IMR-90 (cell line): Measurements from ENCODE around the gene KLF9. TPM values are rescaled to one million over a fixed set of nuclear protein-coding genes. Genes with fewer than 3 reads are reported as not detected.

ENCODE experiments used
- ATAC-seq: fragments of 200-7000 bp; cut with Tn5 transposase; 2 replicates; pipeline ENCODE4 v1.9.1; 2020; ENCODE audit warnings: low read depth, mild to moderate bottlenecking, moderate library complexity
- BruUV-seq: library from RNA; stranded (reverse); fragments of 400-500 nt; replicated peaks from 2 replicates; lab custom pipeline; 2021; lab: Mats Ljungman, UMichigan
- CTCF ChIA-PET: fragments of 300-600 bp; formaldehyde crosslinking; extraction: SDS; loops from one replicate; lab custom pipeline; 2021; ENCODE audit warnings: antibody characterized with exemption; lab: Yijun Ruan, JAX
- POLR2A ChIA-PET: fragments of 300-600 bp; sonication (Branson Sonifier 250); formaldehyde crosslinking; loops from one replicate; lab custom pipeline; 2022; ENCODE audit warnings: antibody characterized with exemption; ENCODE audit not compliant: unreplicated experiment; lab: Charles Lee
- DNase-seq: peaks from one replicate; pipeline ENCODE4 v3.0.0; 2013
- H2AFZ ChIP-seq: replicated peaks from 2 replicates; pipeline ENCODE3; 2013; ENCODE audit warnings: low read length, mild to moderate bottlenecking; ENCODE audit not compliant: poor library complexity
- H2AK5ac ChIP-seq: 2 replicates; pipeline ENCODE4 v1.6.1; 2013; ENCODE audit warnings: low read depth, low read length, inconsistent platforms
- H2AK9ac ChIP-seq: replicated peaks from 2 replicates; pipeline ENCODE3; 2013; ENCODE audit warnings: mild to moderate bottlenecking, low read depth, low read length, moderate library complexity; ENCODE audit not compliant: poor library complexity
- H2BK120ac ChIP-seq: 2 replicates; pipeline ENCODE4 v1.6.1; 2013; ENCODE audit warnings: low read depth, low read length, inconsistent platforms
- H2BK15ac ChIP-seq: 3 replicates; pipeline ENCODE4 v1.6.1; 2013; ENCODE audit warnings: low read depth, low read length, inconsistent platforms
- H2BK20ac ChIP-seq: 2 replicates; pipeline ENCODE4 v1.6.1; 2013; ENCODE audit warnings: low read depth, mild to moderate bottlenecking, inconsistent platforms, low read length, moderate library complexity
- H2BK5ac ChIP-seq: 2 replicates; pipeline ENCODE4 v1.6.1; 2013; ENCODE audit warnings: mild to moderate bottlenecking, low read depth, low read length, inconsistent platforms; ENCODE audit not compliant: poor library complexity, severe bottlenecking
- H3K14ac ChIP-seq: replicated peaks from 2 replicates; pipeline ENCODE4 v1.6.1; 2013; ENCODE audit warnings: low read depth, low read length, inconsistent platforms
- H3K18ac ChIP-seq: 2 replicates; pipeline ENCODE4 v1.6.1; 2013; ENCODE audit warnings: low read depth, low read length, control low read depth
- H3K23ac ChIP-seq: 2 replicates; pipeline ENCODE4 v1.6.1; 2013; ENCODE audit warnings: low read depth, low read length, inconsistent platforms
- H3K27ac ChIP-seq: 2 replicates; pipeline ENCODE4 v1.5.1; 2013; ENCODE audit warnings: mild to moderate bottlenecking, control low read depth, low read length; ENCODE audit not compliant: insufficient read depth
- H3K27me3 ChIP-seq: 2 replicates; pipeline ENCODE4 v1.6.1; 2013; ENCODE audit warnings: low read length; ENCODE audit not compliant: control insufficient read depth, insufficient read depth
- H3K36me3 ChIP-seq: 2 replicates; pipeline ENCODE4 v1.6.1; 2013; ENCODE audit warnings: low read length, mixed read lengths; ENCODE audit not compliant: control insufficient read depth, insufficient read depth
- H3K4ac ChIP-seq: 2 replicates; pipeline ENCODE4 v1.6.1; 2013; ENCODE audit warnings: low read depth, low read length, inconsistent platforms
- H3K4me1 ChIP-seq: 2 replicates; pipeline ENCODE4 v1.6.1; 2013; ENCODE audit warnings: low read length, mixed read lengths; ENCODE audit not compliant: control insufficient read depth, insufficient read depth
- H3K4me2 ChIP-seq: 2 replicates; pipeline ENCODE4 v1.6.1; 2013; ENCODE audit warnings: low read depth, mild to moderate bottlenecking, control low read depth, low read length, moderate library complexity
- H3K4me3 ChIP-seq: 2 replicates; pipeline ENCODE4 v1.5.1; 2013; ENCODE audit warnings: low read depth, mild to moderate bottlenecking, control low read depth, low read length, moderate library complexity; ENCODE audit not compliant: insufficient read depth
- H3K56ac ChIP-seq: 2 replicates; pipeline ENCODE4 v1.6.1; 2013; ENCODE audit warnings: low read length, inconsistent platforms; ENCODE audit not compliant: insufficient read depth; ENCODE audit errors: extremely low read depth
- H3K79me1 ChIP-seq, 2 experiments: 2 replicates each; pipeline ENCODE4 v1.6.1; 2013; ENCODE audit warnings: low read length in 2 of 2, inconsistent platforms in 1 of 2, low read depth in 1 of 2
- H3K9ac ChIP-seq: 2 replicates; pipeline ENCODE4 v1.6.1; 2013; ENCODE audit warnings: low read depth, low read length, control low read depth
- H3K9me1 ChIP-seq: 2 replicates; pipeline ENCODE4 v1.6.1; 2013; ENCODE audit warnings: low read length, inconsistent platforms; ENCODE audit not compliant: insufficient read depth
- H3K9me3 ChIP-seq: 2 replicates; pipeline ENCODE4 v1.6.1; 2013; ENCODE audit warnings: low read length; ENCODE audit not compliant: control insufficient read depth, insufficient read depth
- H4K20me1 ChIP-seq: 2 replicates; pipeline ENCODE4 v1.6.1; 2013; ENCODE audit warnings: low read length, inconsistent platforms; ENCODE audit not compliant: insufficient read depth
- H4K5ac ChIP-seq: 2 replicates; pipeline ENCODE4 v1.6.1; 2013; ENCODE audit warnings: mild to moderate bottlenecking, low read depth, low read length, control low read depth
- H4K8ac ChIP-seq, 2 experiments: 2 replicates each; pipeline ENCODE4 v1.6.1; 2013; ENCODE audit warnings: low read depth in 2 of 2, low read length in 2 of 2, control low read depth in 1 of 2, inconsistent platforms in 1 of 2
- H4K91ac ChIP-seq: 2 replicates; pipeline ENCODE4 v1.6.1; 2013; ENCODE audit warnings: low read depth, low read length, inconsistent platforms; ENCODE audit not compliant: insufficient read depth
- BHLHE40 ChIP-seq: fragments of 150-350 bp; IDR thresholded peaks from 2 replicates; pipeline ENCODE4 v1.6.1; 2016; ENCODE audit warnings: mild to moderate bottlenecking, low read depth, low read length
- CEBPB ChIP-seq: IDR thresholded peaks from 2 replicates; pipeline ENCODE4 v1.6.1; 2012; ENCODE audit warnings: low read depth, low read length, improper control_type of control experiment
- CHD1 ChIP-seq: IDR thresholded peaks from 2 replicates; pipeline ENCODE4 v1.6.1; 2012; ENCODE audit warnings: low read depth, low read length, improper control_type of control experiment
- CTCF ChIP-seq: conservative IDR thresholded peaks from 2 replicates; pipeline ENCODE4 v1.5.1; 2012; ENCODE audit warnings: mild to moderate bottlenecking, low read depth, low read length, improper control_type of control experiment
- ELK1 ChIP-seq: fragments of 150-350 bp; IDR thresholded peaks from 2 replicates; pipeline ENCODE4 v1.6.1; 2016; ENCODE audit warnings: low read depth, mild to moderate bottlenecking, low read length, moderate library complexity, borderline replicate concordance
- FOS ChIP-seq: fragments of 150-350 bp; IDR thresholded peaks from 2 replicates; pipeline ENCODE4 v1.6.1; 2016; ENCODE audit warnings: low read depth, low read length
- MAFK ChIP-seq: IDR thresholded peaks from 2 replicates; pipeline ENCODE4 v1.6.1; 2012; ENCODE audit warnings: low read depth, low read length, improper control_type of control experiment
- MAZ ChIP-seq: IDR thresholded peaks from 2 replicates; pipeline ENCODE4 v1.6.1; 2012; ENCODE audit warnings: low read depth, mild to moderate bottlenecking, low read length, improper control_type of control experiment, moderate library complexity, borderline replicate concordance
- MXI1 ChIP-seq: IDR thresholded peaks from 2 replicates; pipeline ENCODE4 v1.6.1; 2012; ENCODE audit warnings: low read depth, mild to moderate bottlenecking, low read length, moderate library complexity, borderline replicate concordance
- NFE2L2 ChIP-seq: fragments of 150-350 bp; IDR thresholded peaks from 2 replicates; pipeline ENCODE4 v1.6.1; 2016; ENCODE audit warnings: low read depth, mild to moderate bottlenecking, low read length
- POLR2A ChIP-seq: IDR thresholded peaks from 2 replicates; pipeline ENCODE4 v1.6.1; 2012; ENCODE audit warnings: mild to moderate bottlenecking, low read depth, low read length
- RAD21 ChIP-seq: IDR thresholded peaks from 2 replicates; pipeline ENCODE4 v1.6.1; 2012; ENCODE audit warnings: low read length, improper control_type of control experiment
- RCOR1 ChIP-seq: IDR thresholded peaks from 2 replicates; pipeline ENCODE4 v1.6.1; 2012; ENCODE audit warnings: mild to moderate bottlenecking, low read length, improper control_type of control experiment; ENCODE audit not compliant: insufficient replicate concordance
- RFX5 ChIP-seq: IDR thresholded peaks from 2 replicates; pipeline ENCODE4 v1.8.0; 2012; ENCODE audit warnings: low read depth, mild to moderate bottlenecking, low read length, moderate library complexity
- SMC3 ChIP-seq: fragments of 150-350 bp; IDR thresholded peaks from 2 replicates; pipeline ENCODE4 v1.6.1; 2016; ENCODE audit warnings: low read depth, mild to moderate bottlenecking, antibody characterized with exemption, low read length, moderate library complexity
- WGBS, 2 experiments: methylation state at CpG; one replicate each; pipeline versions ENCODE4 v1.1.5 to v1.1.7; 2013; ENCODE audit warnings: missing lambda C conversion rate in 2 of 2; ENCODE audit not compliant: insufficient read length in 1 of 2; ENCODE audit errors: extremely low coverage in 2 of 2; 5-methylcytosine and 5-hydroxymethylcytosine counted together
- dilution Hi-C: fragments of 300-500 bp; cut with HindIII; formaldehyde crosslinking; loops from one replicate; pipeline ENCODE4 v1.14.3; 2018; ENCODE audit warnings: low sequenced_read_pairs; ENCODE audit not compliant: unreplicated experiment
- in situ Hi-C: fragments of 300-500 bp; cut with MboI; formaldehyde crosslinking; loops from 3 replicates; pipeline ENCODE4 v1.14.3; 2019; ENCODE audit warnings: low sequenced_read_pairs, inconsistent platforms, mixed read lengths
- intact Hi-C: fragments of 100-400 bp; cut with micrococcal nuclease; formaldehyde crosslinking; loops from 2 replicates; pipeline ENCODE4 v1.10.0; 2022
- polyA plus RNA-seq, 3 experiments: library from polyadenylated mRNA; depleted of rRNA; stranded (reverse); fragments of >200 nt; gene quantifications; 2 replicates each; pipeline ENCODE4 v1.2.3, GENCODE V29; 2012; ENCODE audit warnings: low replicate concordance in 1 of 3
- total RNA-seq: library from RNA; depleted of rRNA; stranded (reverse); fragments of >200 nt; gene quantifications from 2 replicates; pipeline ENCODE4 v1.2.3, GENCODE V29; 2012
- TF ChIP-seq, protein P1 (sequence below): fragments of 150-350 bp; IDR thresholded peaks from 2 replicates; pipeline ENCODE4 v1.6.1; 2017; ENCODE audit warnings: mild to moderate bottlenecking, antibody characterized with exemption, low read length, low read depth

Gene KLF9
- total and polyA plus RNA-seq, 2 of the 4 experiments (the other 2 are of a cell fraction) = 4.1 to 7.5 TPM

GRCh38 chr9:70403166-70403565 lies 11.3 kb downstream of the KLF9 start:
- Histone ChIP-seq H2AK5ac (peak overlapping the region; percentile 42), H4K91ac (no peak overlapping the region), H4K8ac (no peak overlapping the region), H2AK9ac (no peak overlapping the region), H3K56ac (no peak overlapping the region), H3K9me1 (peaks cover 32% of the 10 kb centered on the region), H3K4me3 (no peak overlapping the region), H4K5ac (no peak overlapping the region), H2BK120ac (no peak overlapping the region), H3K4me2 (no peak overlapping the region), H3K9me3 (no peaks in the 10 kb centered on the region), H3K23ac (no peak overlapping the region), H3K4ac (peak overlapping the region; percentile 52; the same call in 1 of the 2 replicates), H3K79me1 (peaks cover 24 to 88% of the 10 kb centered on the region in 2 experiments), H2AFZ (no peak overlapping the region), H2BK5ac (no peak overlapping the region), H4K20me1 (peaks cover 64% of the 10 kb centered on the region), H3K18ac (0 out of 2 replicates have a peak overlapping the region, but pooled peaks have one; percentile 3), H3K36me3 (no peaks in the 10 kb centered on the region; the same call in 1 of the 2 replicates), H3K27me3 (no peaks in the 10 kb centered on the region), H3K27ac (no peak overlapping the region), H2BK15ac (no peak overlapping the region), H3K14ac (0 out of 2 replicates have a peak overlapping the region, but pooled peaks have one; percentile 14), H2BK20ac (peak overlapping the region; percentile 14; the same call in 1 of the 2 replicates), H3K4me1 (peaks cover 31% of the 10 kb centered on the region), H3K9ac (no peak overlapping the region)
- intact Hi-C loops = no loop called here
- TF ChIP-seq RCOR1 (no peak), CTCF (no peak), POLR2A (no peak), RFX5 (no peak), CHD1 (no peak), NFE2L2 (no peak), MAZ (no peak), ELK1 (no peak), BHLHE40 (no peak), FOS (no peak), RAD21 (no peak), MAFK (no peak), SMC3 (no peak), MXI1 (no peak), CEBPB (no peak)
- TF ChIP-seq, protein P1, sequence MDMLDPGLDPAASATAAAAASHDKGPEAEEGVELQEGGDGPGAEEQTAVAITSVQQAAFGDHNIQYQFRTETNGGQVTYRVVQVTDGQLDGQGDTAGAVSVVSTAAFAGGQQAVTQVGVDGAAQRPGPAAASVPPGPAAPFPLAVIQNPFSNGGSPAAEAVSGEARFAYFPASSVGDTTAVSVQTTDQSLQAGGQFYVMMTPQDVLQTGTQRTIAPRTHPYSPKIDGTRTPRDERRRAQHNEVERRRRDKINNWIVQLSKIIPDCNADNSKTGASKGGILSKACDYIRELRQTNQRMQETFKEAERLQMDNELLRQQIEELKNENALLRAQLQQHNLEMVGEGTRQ = no peak
- ChIA-PET POLR2A (no interaction called here), CTCF (no interaction called here)
- WGBS, 2 experiments = no CpG with 5 or more reads among the region's 2 CpGs
- no peak for DNase-seq
- ATAC-seq = no peak
- dilution Hi-C loops = no loop called here
- BruUV-seq = no TSS peak
- in situ Hi-C loops = no loop called here
